Calu3 (cell line): ENCODE data around the gene DNAAF2. TPM values are rescaled to one million over a fixed set of nuclear protein-coding genes. Genes with fewer than 3 reads are reported as not detected.

Experiments
- BruUV-seq: library from RNA; stranded (reverse); fragments of 400-500 nt; replicated peaks from 2 replicates; lab custom pipeline; 2021; lab: Mats Ljungman, UMichigan
- CTCF ChIA-PET: fragments of 300-600 bp; sonication (Branson Sonifier 250); formaldehyde crosslinking; loops from one replicate; lab custom pipeline; 2022; ENCODE audit warnings: antibody characterized with exemption; lab: Charles Lee
- DNase-seq: peaks from one replicate; pipeline ENCODE4 v3.0.0; 2022
- H3K27ac Mint-ChIP-seq: one replicate; pipeline ENCODE4 v1.8.0; 2022; ENCODE audit warnings: mixed read lengths; ENCODE audit not compliant: unreplicated experiment
- H3K27me3 Mint-ChIP-seq: one replicate; pipeline ENCODE4 v1.8.0; 2022; ENCODE audit warnings: mixed read lengths; ENCODE audit not compliant: unreplicated experiment
- H3K36me3 Mint-ChIP-seq: one replicate; pipeline ENCODE4 v1.8.0; 2022; ENCODE audit warnings: mild to moderate bottlenecking, moderate library complexity, mixed read lengths; ENCODE audit not compliant: insufficient read depth, unreplicated experiment
- H3K4me1 Mint-ChIP-seq: one replicate; pipeline ENCODE4 v1.8.0; 2022; ENCODE audit warnings: mild to moderate bottlenecking, low read depth, mixed read lengths; ENCODE audit not compliant: unreplicated experiment
- H3K4me3 Mint-ChIP-seq: one replicate; pipeline ENCODE4 v1.8.0; 2022; ENCODE audit warnings: mild to moderate bottlenecking, low read depth, moderate library complexity, mixed read lengths; ENCODE audit not compliant: unreplicated experiment
- H3K9me3 Mint-ChIP-seq: one replicate; pipeline ENCODE4 v1.8.0; 2022; ENCODE audit warnings: low read depth, mixed read lengths; ENCODE audit not compliant: unreplicated experiment
- CTCF ChIP-seq: fragments of 200-600 bp; IDR thresholded peaks from one replicate; pipeline ENCODE4 v1.8.0; 2022; ENCODE audit warnings: antibody characterized with exemption; ENCODE audit not compliant: unreplicated experiment
- intact Hi-C: fragments of 100-400 bp; cut with micrococcal nuclease; formaldehyde crosslinking; loops from one replicate; pipeline ENCODE4 v1.10.0; 2022; ENCODE audit not compliant: unreplicated experiment
- total RNA-seq: library from RNA; stranded (reverse); gene quantifications from 2 replicates; pipeline ENCODE4 v1.2.3, GENCODE V29; 2022

Gene DNAAF2
- total RNA-seq, 1 experiment from 2014 or later: 11.3 TPM

- no peak for TF ChIP-seq CTCF
- Mint-ChIP-seq H3K9me3 (no peaks in the 10 kb centered on the region), H3K36me3 (peaks cover 70% of the 10 kb centered on the region), H3K27me3 (no peaks in the 10 kb centered on the region), H3K4me1 (peaks cover 33% of the 10 kb centered on the region), H3K27ac (no peak overlapping the region), H3K4me3 (peak overlapping the region; percentile 91)
- no peak for DNase-seq
- CTCF ChIA-PET: no interaction called here
- intact Hi-C loops: no loop called here
- BruUV-seq: no TSS peak
Observed at GRCh38 chr14:49583629-49584028, 51.4 kb downstream of the DNAAF2 start.

GRCh38 chr14:49582113-49582977, 52.7 kb downstream of the DNAAF2 start:
- CTCF ChIA-PET: no interaction called here
- peak overlapping the region; percentile 13 for H3K4me3 Mint-ChIP-seq
- H3K4me1 Mint-ChIP-seq: peaks cover 33% of the 10 kb centered on the region

GRCh38 chr14:49581209-49582112, 53.6 kb downstream of the DNAAF2 start:
- TF ChIP-seq CTCF: no peak
- H3K27ac Mint-ChIP-seq: peak overlapping the region; percentile 32
- peaks cover 33% of the 10 kb centered on the region for H3K4me1 Mint-ChIP-seq
- peaks cover 75% of the 10 kb centered on the region for H3K36me3 Mint-ChIP-seq
- no peaks in the 10 kb centered on the region for H3K27me3 Mint-ChIP-seq
- BruUV-seq: no TSS peak
- H3K4me3 Mint-ChIP-seq: peak overlapping the region; percentile 13
- intact Hi-C loops: no loop called here
- CTCF ChIA-PET: no interaction called here
- DNase-seq: no peak
- no peaks in the 10 kb centered on the region for H3K9me3 Mint-ChIP-seq

More at GRCh38 chr14:49582113-49582977, 52.7 kb downstream of the DNAAF2 start:
- Mint-ChIP-seq H3K27me3 (no peaks in the 10 kb centered on the region), H3K36me3 (peaks cover 74% of the 10 kb centered on the region), H3K27ac (peak overlapping the region; percentile 32), H3K9me3 (no peaks in the 10 kb centered on the region)
- no peak for TF ChIP-seq CTCF
- intact Hi-C loops: no loop called here
- no peak for DNase-seq
- no TSS peak for BruUV-seq

GRCh38 chr14:49579841-49580240, 55.2 kb downstream of the DNAAF2 start:
- no TSS peak for BruUV-seq
- H3K27ac Mint-ChIP-seq: peak overlapping the region; percentile 3
- H3K9me3 Mint-ChIP-seq: no peaks in the 10 kb centered on the region
- no peak for DNase-seq
- intact Hi-C loops: no loop called here
- H3K27me3 Mint-ChIP-seq: no peaks in the 10 kb centered on the region
- H3K36me3 Mint-ChIP-seq: peaks cover 59% of the 10 kb centered on the region
- CTCF ChIA-PET: no interaction called here
- TF ChIP-seq CTCF: no peak
- H3K4me3 Mint-ChIP-seq: no peak overlapping the region
- peaks cover 33% of the 10 kb centered on the region for H3K4me1 Mint-ChIP-seq
